CD4-positive, alpha-beta T cell treated with Interleukin-1 beta for 1 hour (primary cell): ENCODE results near the gene D2HGDH.
A peak's percentile ranks its signal among the peaks of the same experiment; 100 is the strongest.
"Not testable (repeated sequence)": the region's sequence is repeated elsewhere in the genome, so short reads cannot be mapped to it uniquely, and the experiment has no call there.

Experiments
- DNase-seq, 2 donors: peaks; one replicate each; pipeline ENCODE4 v3.0.0-alpha.2; 2020 to 2022

The D2HGDH gene

GRCh38 chr2:241751152-241751551 lies 16.7 kb downstream of the D2HGDH start:
- DNase-seq: no peak

DNA sequence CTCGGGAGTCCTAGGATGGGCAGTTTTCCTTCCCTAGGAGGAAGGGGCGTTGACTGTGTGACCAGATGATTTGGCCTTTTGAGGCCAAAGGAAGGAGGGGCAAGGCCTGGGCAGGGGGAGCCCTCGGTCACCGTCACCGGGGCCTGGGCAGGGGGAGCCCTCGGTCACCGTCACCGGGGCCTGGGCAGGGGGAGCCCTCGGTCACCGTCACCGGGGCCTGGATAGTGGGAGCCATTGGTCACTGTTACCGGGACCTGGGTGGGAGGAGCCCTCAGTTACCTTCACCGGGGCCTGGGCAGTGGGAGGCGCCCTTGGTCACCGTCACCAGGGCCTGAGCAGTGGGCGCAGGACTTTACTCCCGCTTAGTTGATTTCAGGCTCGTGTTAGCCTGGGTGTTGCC lies 17.3 kb downstream of the D2HGDH start:
- DNase-seq: no peak

- no peak for DNase-seq
These were observed 17.8 kb downstream of the D2HGDH start for GRCh38 chr2:241752253-241752652.

DNA sequence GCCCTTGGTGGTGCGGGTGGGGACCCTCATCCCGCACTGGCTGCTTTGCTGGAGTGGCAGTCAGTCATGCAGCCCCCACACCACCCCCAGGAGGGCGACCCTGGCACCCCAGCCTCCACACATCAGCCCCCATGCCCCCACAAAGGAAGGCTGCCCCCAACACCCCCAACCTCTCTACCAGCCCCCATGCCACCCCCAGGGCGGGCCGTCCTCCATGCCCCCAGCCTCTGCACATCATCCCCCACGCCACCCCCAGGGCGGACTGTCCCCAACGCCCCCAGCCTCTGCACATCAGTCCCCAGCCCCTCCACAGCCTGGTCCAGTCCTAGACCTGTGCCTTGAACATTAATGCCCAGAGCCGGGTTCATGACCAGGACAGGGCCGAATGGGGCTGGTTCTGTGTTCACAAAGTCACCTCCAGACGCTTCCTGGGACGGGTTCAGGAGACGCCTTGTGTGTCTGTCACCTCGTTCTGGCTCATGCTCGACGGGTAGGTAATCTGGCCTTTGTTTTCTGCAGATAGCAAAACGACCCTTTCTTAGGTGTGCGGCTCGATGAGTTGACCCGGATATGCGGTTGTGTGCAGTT lies 18.4 kb downstream of the D2HGDH start:
- DNase-seq: no peak

DNA sequence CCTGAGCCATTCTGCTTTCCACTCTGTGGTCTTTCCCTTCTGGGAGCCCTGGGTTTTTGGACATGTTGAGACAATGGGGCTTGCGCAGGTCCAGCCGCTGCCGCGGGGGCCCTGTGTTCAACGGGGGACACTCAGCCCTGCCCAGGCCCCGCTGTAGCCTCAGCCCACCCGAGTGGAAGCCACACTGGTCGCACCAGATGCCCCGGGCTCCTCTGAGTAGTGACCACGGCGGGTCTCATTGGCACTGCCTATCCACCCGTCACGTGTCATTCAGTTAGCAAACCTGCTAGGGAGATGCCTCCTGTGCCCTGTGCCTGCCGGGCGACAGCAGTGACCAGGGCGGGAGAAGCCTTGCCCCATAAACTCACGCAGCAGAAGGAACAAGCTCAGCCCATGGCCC lies 19.1 kb downstream of the D2HGDH start:
- DNase-seq: no peak

DNA sequence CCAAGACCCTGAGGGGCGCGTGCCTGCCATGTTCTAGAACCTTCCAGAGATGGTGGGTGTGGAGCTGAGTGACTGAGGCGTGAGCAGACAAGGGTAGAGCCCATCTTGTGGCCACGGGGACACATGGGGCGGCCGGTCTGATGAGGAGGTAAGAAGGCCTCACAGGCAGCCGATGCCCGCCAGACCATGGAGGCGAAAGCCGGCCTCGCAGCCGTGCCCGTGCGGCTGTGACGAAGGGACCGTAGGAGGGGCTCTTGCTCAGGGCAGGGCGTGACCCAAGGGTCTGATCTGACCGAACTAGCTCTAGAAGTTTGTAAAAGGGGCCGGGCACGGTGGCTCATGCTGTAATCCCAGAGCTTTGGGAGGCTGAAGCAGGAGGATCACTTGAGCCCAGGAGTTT lies 19.6 kb downstream of the D2HGDH start:
- no peak for DNase-seq

GRCh38 chr2:241755166-241755565 lies 20.7 kb downstream of the D2HGDH start:
- DNase-seq: no peak

DNA sequence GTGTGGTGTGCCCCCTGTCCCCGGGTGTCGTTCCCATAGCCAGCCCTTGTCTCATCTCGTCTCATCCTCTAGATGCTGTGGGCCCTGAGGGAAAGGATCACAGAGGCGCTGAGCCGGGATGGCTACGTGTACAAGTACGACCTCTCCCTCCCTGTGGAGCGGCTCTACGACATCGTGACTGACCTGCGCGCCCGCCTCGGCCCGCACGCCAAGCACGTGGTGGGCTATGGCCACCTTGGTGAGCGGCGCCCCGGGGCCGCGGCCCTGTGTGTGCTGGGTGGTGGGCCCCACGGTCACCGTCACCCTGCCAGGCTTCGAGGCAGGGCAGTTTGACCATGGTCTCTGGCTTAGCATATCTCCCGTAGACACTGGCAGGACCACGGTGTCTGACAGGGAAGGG lies 21.3 kb downstream of the D2HGDH start:
- no peak for DNase-seq

DNA sequence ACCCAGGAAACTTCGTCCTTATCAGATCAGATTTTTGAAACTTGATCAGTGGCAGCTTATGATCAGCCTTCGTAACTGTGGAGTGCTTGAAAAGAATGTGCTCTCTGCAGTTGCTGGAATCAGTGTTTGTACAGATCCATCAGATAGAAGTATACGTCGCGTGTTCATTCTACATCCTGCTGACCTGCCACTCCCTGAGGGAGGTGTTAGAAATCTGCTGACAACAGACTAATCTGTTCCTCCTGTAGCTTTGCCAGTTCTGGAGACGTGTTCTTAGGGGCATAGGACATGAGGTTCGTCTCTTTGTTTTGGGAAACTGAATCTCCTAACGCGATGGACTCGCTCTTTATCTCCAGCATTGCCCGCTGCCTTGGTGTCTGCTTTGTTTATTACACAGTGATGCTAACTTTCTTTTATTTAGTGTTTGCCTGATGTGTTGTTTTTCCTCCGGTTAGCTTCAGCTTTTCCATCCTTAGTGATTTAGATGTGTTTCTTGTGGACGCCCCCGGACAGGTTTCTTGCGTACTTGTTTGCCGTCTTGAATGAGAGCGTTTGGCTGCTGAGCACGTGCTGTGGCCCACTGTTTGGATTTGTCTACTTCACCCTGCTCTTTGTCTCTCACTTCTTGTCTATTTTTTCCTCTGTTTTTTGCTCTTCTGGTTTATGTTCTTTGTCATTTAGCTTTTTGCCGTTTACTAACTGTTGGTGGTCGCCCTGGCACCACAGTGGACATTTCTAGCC lies 24.8 kb downstream of the D2HGDH start:
- no peak for DNase-seq

GRCh38 chr2:241759893-241760292 lies 25.5 kb downstream of the D2HGDH start:
- not testable (repeated sequence) for DNase-seq

GRCh38 chr2:241760301-241760771 lies 25.9 kb downstream of the D2HGDH start:
- no peak for DNase-seq

- peak in 1 of 2 donors; percentile 21 for DNase-seq
These were observed 28.0 kb downstream of the D2HGDH start for GRCh38 chr2:241762321-241762932.

GRCh38 chr2:241762933-241763369 lies 28.5 kb downstream of the D2HGDH start:
- DNase-seq: peak; percentile 74 to 82

- DNase-seq: peak; percentile 23 to 46
These were observed 29.3 kb downstream of the D2HGDH start for GRCh38 chr2:241763551-241764274.

DNA sequence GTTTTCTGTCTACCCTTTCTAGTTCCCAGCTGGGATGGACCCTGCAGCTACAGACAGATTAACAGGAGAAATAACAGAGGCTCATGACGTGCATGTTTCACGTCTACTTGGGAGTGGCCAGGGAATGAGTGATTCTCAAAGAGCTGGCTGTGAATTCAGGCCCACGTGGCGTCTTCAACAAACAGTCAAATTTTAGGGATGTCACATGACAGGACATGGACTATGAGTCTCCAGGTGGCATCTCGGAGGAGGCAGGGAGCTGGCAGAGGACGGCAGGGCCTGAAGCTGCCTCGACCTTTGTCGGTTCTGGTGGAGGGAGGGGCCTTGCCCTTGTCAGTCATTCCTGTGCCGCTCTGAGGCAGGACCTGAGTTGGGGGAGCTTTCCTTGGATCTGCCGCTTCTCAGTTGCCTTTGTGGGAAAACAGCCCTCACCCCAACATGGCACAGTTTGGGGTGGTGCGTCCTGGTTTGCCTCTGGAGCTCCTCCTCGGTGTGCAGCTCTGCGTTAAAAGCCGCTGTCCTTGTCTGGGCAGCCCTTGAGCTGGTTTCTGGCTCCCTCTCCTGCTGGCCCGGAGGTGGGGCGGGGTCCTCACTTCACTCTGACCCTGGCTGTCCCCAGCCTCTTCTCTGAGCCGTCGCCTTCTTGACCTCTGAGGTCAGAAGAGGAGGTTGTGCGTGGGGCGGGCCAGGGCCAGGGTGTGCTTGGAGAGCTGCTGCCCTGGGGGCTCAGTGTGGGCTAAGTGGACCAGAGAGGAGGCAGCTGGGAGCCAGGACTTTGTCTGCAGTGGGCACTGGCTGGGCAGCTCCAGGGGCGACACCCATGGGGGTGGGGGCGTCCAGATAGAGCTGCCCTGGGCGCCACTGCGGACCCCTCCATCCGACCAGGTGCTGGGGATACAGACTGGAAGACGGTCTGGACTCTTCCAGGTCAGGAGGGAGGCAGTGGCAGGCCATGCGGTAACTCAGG lies 30.1 kb downstream of the D2HGDH start:
- DNase-seq: no peak

DNA sequence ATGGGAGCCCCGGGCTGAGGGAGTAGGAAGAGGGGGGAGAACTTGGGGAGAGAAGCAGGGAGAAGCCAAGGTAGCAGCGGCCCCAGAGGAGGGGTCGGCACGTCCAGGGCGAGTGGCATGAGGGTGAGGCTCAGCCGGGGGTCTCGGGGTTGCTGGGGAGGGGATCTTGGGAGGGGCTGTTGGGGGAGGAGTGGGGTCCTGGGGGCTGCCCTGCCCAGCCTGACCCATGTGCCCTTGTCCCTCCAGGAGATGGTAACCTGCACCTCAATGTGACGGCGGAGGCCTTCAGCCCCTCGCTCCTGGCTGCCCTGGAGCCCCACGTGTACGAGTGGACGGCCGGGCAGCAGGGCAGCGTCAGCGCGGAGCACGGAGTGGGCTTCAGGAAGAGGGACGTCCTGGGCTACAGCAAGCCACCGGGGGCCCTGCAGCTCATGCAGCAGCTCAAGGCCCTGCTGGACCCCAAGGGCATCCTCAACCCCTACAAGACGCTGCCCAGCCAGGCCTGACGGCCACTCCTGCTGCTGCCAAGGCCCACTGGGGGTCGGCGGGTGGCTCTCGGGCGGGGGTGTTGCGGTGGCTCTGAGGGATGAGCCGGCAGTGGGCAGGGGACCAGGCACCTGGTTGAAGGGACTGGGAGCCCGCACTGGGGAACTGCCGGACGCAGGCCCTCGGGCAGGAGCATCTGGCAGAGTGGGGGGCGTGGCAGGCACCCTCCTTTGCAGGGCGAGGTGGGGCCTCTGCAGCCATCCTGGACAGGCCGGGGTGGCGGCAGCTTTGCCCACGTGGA lies 33.2 kb downstream of the D2HGDH start:
- no peak for DNase-seq

GRCh38 chr2:241768251-241768711 lies 33.9 kb downstream of the D2HGDH start:
- DNase-seq: no peak

DNA sequence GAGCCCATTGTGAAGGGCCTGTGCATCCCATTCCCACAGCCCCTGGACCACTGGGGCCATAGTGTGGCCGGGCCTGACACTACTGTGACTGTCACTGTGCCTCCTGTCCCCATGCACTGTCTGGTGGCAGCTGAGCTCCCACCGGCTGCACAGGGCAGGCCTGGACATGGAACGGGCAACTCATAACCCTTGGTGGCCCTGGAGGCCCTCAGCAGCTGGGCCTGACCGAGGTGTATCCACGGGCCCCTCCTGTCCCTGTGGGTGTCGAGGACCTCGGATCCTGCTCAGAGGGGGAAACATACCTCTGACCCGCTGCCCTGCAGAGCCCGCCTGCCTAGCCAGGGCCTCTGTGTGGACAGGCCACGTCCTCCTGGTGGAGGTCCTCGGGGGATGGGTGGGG lies 34.4 kb downstream of the D2HGDH start:
- no peak for DNase-seq

DNA sequence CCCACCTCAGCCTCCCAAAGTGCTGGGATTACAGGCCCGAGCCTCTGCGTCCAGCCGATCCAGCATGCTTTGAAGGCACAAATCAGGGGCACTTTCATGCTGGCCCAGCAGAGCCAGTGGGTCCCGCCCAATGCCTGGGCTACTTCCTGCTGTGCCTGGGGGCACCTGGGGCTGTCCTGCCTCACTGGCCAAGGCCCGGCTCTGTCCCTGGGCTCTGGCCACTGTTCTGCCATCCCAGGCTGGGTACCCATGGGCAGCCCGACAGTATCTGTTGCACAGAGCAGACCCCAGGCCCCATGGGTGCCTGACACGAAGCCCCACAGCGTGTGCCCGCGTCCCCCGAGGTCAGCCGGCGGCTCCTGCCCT lies 35.4 kb downstream of the D2HGDH start:
- DNase-seq: no peak

DNA sequence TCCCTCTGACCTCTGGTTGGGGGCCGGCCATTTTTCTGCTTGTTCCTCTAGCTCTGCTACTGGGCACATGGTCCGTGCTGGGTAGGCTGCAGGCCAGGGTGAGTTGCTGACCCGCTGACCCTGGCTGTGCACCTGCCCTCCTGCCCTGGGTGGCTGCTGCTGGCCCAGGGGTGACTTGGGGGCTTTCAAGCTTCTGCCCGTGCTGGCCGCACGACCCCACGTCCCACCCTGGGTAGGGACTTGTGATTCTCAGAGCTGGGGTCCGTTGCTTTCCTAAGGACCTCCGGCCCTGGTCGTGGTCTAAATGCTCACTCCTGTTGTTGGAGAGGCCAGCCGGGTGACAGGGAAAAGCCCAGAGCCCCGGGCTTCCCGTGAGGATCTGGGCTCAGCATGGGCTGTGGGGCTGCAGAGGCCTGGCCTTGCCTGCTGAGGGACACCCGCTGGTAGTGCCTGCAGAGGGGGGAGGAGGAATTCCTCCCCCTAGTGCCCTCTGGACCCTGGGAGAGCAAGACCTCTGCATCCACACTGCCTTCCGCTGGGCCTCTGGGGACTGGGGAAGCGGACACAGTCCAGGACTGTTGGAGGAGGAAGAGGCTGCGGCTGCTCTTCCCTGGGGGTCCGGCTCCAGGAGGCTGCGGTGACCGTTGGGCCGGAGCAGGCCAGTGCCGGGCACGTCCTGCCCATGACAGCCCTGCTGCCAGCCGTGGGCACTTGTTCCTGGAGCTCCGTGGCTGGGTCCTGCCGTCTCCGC lies 35.9 kb downstream of the D2HGDH start:
- DNase-seq: no peak

DNA sequence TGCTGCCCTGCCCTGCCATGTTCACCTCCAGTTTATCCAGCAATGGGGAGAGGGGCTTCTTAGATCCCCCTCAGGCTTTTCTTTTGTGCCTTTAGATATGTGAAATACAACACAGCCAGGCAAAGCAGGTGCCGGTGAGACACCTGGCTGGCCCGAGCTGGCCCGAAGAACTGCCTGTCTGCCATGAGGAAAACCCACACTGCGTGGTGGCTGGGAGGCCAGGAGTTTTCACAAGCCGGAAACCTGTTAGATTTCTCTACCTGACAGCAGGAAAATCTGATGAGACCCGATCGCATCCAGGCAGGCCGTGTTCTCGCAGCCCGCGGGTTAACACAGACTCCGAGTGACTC lies 36.5 kb downstream of the D2HGDH start:
- no peak for DNase-seq
